Stomach (tissue), 4 donors: Measurements from ENCODE around the gene PNLDC1.

ENCODE experiments used
- CTCF ChIP-seq, 7 experiments: fragments of 450-650 bp in 4 of 7; fragments of 200-600 bp in 3 of 7; sonication (generic) in 3 of 7; IDR thresholded peaks; one replicate each; pipeline ENCODE4 v1.5.1; 2016 to 2019; ENCODE audit warnings: antibody characterized with exemption in 7 of 7, control low read depth in 2 of 7, mild to moderate bottlenecking in 1 of 7
- POLR2A ChIP-seq, 4 donors: fragments of 450-650 bp; IDR thresholded peaks; one replicate each; pipeline ENCODE4 v1.6.1; 2016; ENCODE audit warnings: antibody characterized with exemption in 4 of 4, control low read depth in 2 of 4, mild to moderate bottlenecking in 1 of 4, moderate library complexity in 1 of 4
- POLR2AphosphoS5 ChIP-seq, 3 donors: sonication (generic); formaldehyde crosslinking; IDR thresholded peaks; one replicate each; pipeline ENCODE4 v1.6.1; 2016; ENCODE audit warnings: antibody characterized with exemption in 3 of 3

DNA sequence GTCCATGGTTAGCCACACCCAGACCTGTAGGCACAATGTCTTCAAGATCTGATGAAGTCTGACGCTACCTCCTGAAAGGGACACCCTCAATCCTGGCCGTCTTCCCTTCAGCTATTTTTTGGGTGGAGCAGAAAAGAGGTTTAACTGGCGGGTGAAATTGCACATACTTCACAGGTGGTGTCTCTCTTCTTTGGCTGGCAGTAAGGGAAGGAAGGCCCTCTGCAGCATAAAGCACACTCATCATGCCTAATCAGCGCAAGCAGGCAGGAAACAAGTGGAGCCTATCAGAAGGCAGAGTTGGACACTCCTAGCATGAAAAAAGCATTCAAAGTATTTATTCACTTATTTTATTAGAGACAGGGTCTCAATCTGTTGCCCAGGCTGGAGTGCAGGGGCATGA is 32.9 kb downstream of the PNLDC1 start:
- TF ChIP-seq POLR2A (IDR thresholded peaks at IDR 0.05) (no peak), POLR2AphosphoS5 (IDR thresholded peaks at IDR 0.05) (no peak), CTCF (IDR thresholded peaks at IDR 0.05) (no peak)
